A549 (cell line): Measurements from ENCODE around the gene CTSF. TPM values are rescaled to one million over a fixed set of nuclear protein-coding genes. Genes with fewer than 3 reads are reported as not detected.

ENCODE experiments used
- ATAC-seq, 2 experiments: fragments of 200-7000 bp in 1 of 2; fragments of >200 bp in 1 of 2; cut with Nextera tagmentation in 1 of 2; cut with Tn5 transposase in 1 of 2; 3 replicates each; pipeline versions ENCODE4 v1.8.0 to v1.9.1; 2018 to 2020; ENCODE audit warnings: mild to moderate bottlenecking in 1 of 2, moderate library complexity in 1 of 2
- CTCF ChIA-PET: fragments of 300-600 bp; sonication (Branson Sonifier 250); formaldehyde crosslinking; extraction: SDS; loops from one replicate; lab custom pipeline; 2021; ENCODE audit warnings: antibody characterized with exemption, inconsistent platforms; lab: Yijun Ruan, JAX
- POLR2A ChIA-PET: fragments of 350-600 bp; formaldehyde crosslinking; extraction: SDS; loops from one replicate; lab custom pipeline; 2021; ENCODE audit warnings: antibody characterized with exemption, inconsistent platforms; lab: Yijun Ruan, JAX
- DNase-seq, 2 experiments: peaks; one replicate each; pipeline versions ENCODE4 v3.0.0 to v3.0.0-alpha.2; 2011 to 2016; ENCODE audit warnings: low read depth in 1 of 2, low spot score in 1 of 2
- FAIRE-seq: peaks from 2 replicates; lab custom pipeline; 2011; peaks lifted over from hg19 to GRCh38; lab: Jason Lieb, UNC
- H3K27ac ChIP-seq, 2 experiments: fragments of >200 bp; sonication (Bioruptor Twin); formaldehyde crosslinking; 3 replicates each; pipeline ENCODE4 v1.5.1; 2016 to 2017
- H3K4me1 ChIP-seq: fragments of >200 bp; sonication (Bioruptor Twin); formaldehyde crosslinking; 3 replicates; pipeline ENCODE4 v1.6.1; 2016
- H3K4me2 ChIP-seq: fragments of >200 bp; sonication (Bioruptor Twin); formaldehyde crosslinking; 3 replicates; pipeline ENCODE4 v1.6.1; 2016
- H3K4me3 ChIP-seq: fragments of >200 bp; sonication (Bioruptor Twin); formaldehyde crosslinking; 3 replicates; pipeline ENCODE4 v1.5.1; 2016
- H3K9me3 ChIP-seq: fragments of >200 bp; sonication (Bioruptor Twin); formaldehyde crosslinking; 3 replicates; pipeline ENCODE4 v1.6.1; 2016
- CBX8 ChIP-seq: fragments of 200-600 bp; sonication (generic); IDR thresholded peaks from 2 replicates; pipeline ENCODE4 v1.6.1; 2016
- EHF ChIP-seq: fragments of 250-450 bp; sonication (Bioruptor Pico); IDR thresholded peaks from 2 replicates; pipeline ENCODE4 v1.5.0; 2020; ENCODE audit warnings: mild to moderate bottlenecking
- EHMT2 ChIP-seq: fragments of 200-600 bp; sonication (generic); IDR thresholded peaks from 2 replicates; pipeline ENCODE4 v1.6.1; 2016; ENCODE audit warnings: antibody characterized with exemption, low read depth, mild to moderate bottlenecking, moderate library complexity
- FOSB ChIP-seq: fragments of 250-450 bp; sonication (Bioruptor Pico); IDR thresholded peaks from 2 replicates; pipeline ENCODE4 v1.5.0; 2020; ENCODE audit warnings: mild to moderate bottlenecking, moderate library complexity
- FOXS1 ChIP-seq: fragments of 250-450 bp; sonication (Bioruptor Pico); IDR thresholded peaks from 2 replicates; pipeline ENCODE4 v1.5.0; 2020; ENCODE audit warnings: mild to moderate bottlenecking, moderate library complexity
- GATA3 ChIP-seq: IDR thresholded peaks from 2 replicates; pipeline ENCODE4 v1.6.1; 2012; ENCODE audit warnings: borderline replicate concordance
- HOXB13 ChIP-seq: fragments of 250-450 bp; sonication (Bioruptor Pico); IDR thresholded peaks from 2 replicates; pipeline ENCODE4 v1.5.0; 2020; ENCODE audit warnings: low read depth, mild to moderate bottlenecking, moderate library complexity
- HOXB5 ChIP-seq: fragments of 250-450 bp; sonication (Bioruptor Pico); IDR thresholded peaks from 2 replicates; pipeline ENCODE4 v1.5.0; 2020; ENCODE audit warnings: mild to moderate bottlenecking, moderate library complexity
- JUNB ChIP-seq: fragments of >200 bp; sonication (Bioruptor Twin); formaldehyde crosslinking; IDR thresholded peaks from 2 replicates; pipeline ENCODE4 v1.6.1; 2016
- KDM1A ChIP-seq: fragments of 200-600 bp; sonication (generic); IDR thresholded peaks from 2 replicates; pipeline ENCODE4 v1.6.1; 2016; ENCODE audit warnings: low read depth, mild to moderate bottlenecking
- KDM5A ChIP-seq: fragments of 200-600 bp; sonication (generic); IDR thresholded peaks from 2 replicates; pipeline ENCODE4 v1.6.1; 2016; ENCODE audit warnings: antibody characterized with exemption, mild to moderate bottlenecking
- MAX ChIP-seq: IDR thresholded peaks from 2 replicates; pipeline ENCODE4 v1.6.1; 2012
- NR3C1 ChIP-seq: fragments of >200 bp; sonication (Bioruptor Twin); formaldehyde crosslinking; IDR thresholded peaks from 3 replicates; pipeline ENCODE4 v1.6.1; 2017
- PHF8 ChIP-seq: fragments of 200-600 bp; sonication (generic); IDR thresholded peaks from 2 replicates; pipeline ENCODE4 v1.6.1; 2016; ENCODE audit warnings: low read depth, mild to moderate bottlenecking, antibody characterized with exemption, moderate library complexity, borderline replicate concordance
- POLR2A ChIP-seq: IDR thresholded peaks from 2 replicates; pipeline ENCODE4 v1.6.1; 2012; ENCODE audit warnings: mild to moderate bottlenecking, low read length
- RNF2 ChIP-seq: fragments of 200-600 bp; sonication (generic); IDR thresholded peaks from 2 replicates; pipeline ENCODE4 v1.6.1; 2016; ENCODE audit warnings: low read depth, mild to moderate bottlenecking, antibody characterized with exemption, moderate library complexity, borderline replicate concordance
- SMC3 ChIP-seq: fragments of >200 bp; sonication (Bioruptor Twin); formaldehyde crosslinking; IDR thresholded peaks from 3 replicates; pipeline ENCODE4 v1.6.1; 2018; ENCODE audit warnings: inconsistent platforms
- ZC3H11A ChIP-seq: fragments of 450-650 bp; IDR thresholded peaks from 2 replicates; pipeline ENCODE4 v1.6.1; 2014; ENCODE audit warnings: antibody characterized with exemption, mild to moderate bottlenecking
- ZFP36 ChIP-seq: fragments of 450-650 bp; IDR thresholded peaks from 2 replicates; pipeline ENCODE4 v1.6.1; 2014; ENCODE audit warnings: borderline replicate concordance; ENCODE audit not compliant: partially characterized antibody
- WGBS: methylation state at CpG from one replicate; pipeline ENCODE4 v1.1.6; 2017; ENCODE audit errors: missing lambda C conversion rate; 5-methylcytosine and 5-hydroxymethylcytosine counted together
- polyA plus RNA-seq, 4 experiments: library from polyadenylated mRNA; depleted of rRNA in 3 of 4; stranded (reverse); fragments of >200 nt; fragmentation: RNase III in 1 of 4; extraction: RNeasy Plus Mini Kit Qiagen cat#74134 plus additional on column Dnase treatment in 1 of 4; gene quantifications; 2 replicates in 3 of 4; 3 replicates in 1 of 4; pipeline ENCODE4 v1.2.3, GENCODE V29; 2011 to 2017
- TF ChIP-seq, protein P1 (sequence below): fragments of >200 bp; sonication (Bioruptor Twin); formaldehyde crosslinking; IDR thresholded peaks from 3 replicates; pipeline ENCODE4 v1.5.1; 2016
- TF ChIP-seq, protein P2 (sequence below): fragments of >200 bp; sonication (Bioruptor Twin); formaldehyde crosslinking; IDR thresholded peaks from 3 replicates; pipeline ENCODE4 v1.6.1; 2016
- TF ChIP-seq, protein P3 (sequence below): fragments of 200-600 bp; sonication (generic); IDR thresholded peaks from 2 replicates; pipeline ENCODE4 v1.6.1; 2016; ENCODE audit warnings: antibody characterized with exemption, mild to moderate bottlenecking, moderate library complexity
- TF ChIP-seq, protein P4 (sequence below): IDR thresholded peaks from 2 replicates; pipeline ENCODE4 v1.6.1; 2012; ENCODE audit warnings: low read depth, borderline replicate concordance
- TF ChIP-seq, protein P5 (sequence below): fragments of >200 bp; sonication (Bioruptor Twin); formaldehyde crosslinking; IDR thresholded peaks from 2 replicates; pipeline ENCODE4 v1.6.1; 2016

The CTSF gene
- polyA plus RNA-seq, 2 of the 4 experiments (the other 2 are of a cell fraction) = 19.2 to 29.8 TPM

- H3K4me3 ChIP-seq = no peak overlapping the region
- no peak overlapping the region for H3K27ac ChIP-seq
- DNase-seq (no peak), FAIRE-seq (no peak), ATAC-seq (no peak)
- CTCF ChIA-PET = interaction anchor here (1.1 to 1.5 kb wide), 4 partner anchors 14 to 155 kb away, joined by 3 to 6 read pairs (median 4); no protein-coding TSS in a partner anchor
- H3K4me2 ChIP-seq = no peak overlapping the region
- H3K4me1 ChIP-seq = peaks cover 5% of the 10 kb centered on the region; the same call in 1 of the 3 replicates
- POLR2A ChIA-PET = interaction anchor here (1.2 kb wide), 1 partner anchor 84 kb away, joined by 4 read pairs; the partner anchor contains the start of gene DPP3
- TF ChIP-seq, protein P1, sequence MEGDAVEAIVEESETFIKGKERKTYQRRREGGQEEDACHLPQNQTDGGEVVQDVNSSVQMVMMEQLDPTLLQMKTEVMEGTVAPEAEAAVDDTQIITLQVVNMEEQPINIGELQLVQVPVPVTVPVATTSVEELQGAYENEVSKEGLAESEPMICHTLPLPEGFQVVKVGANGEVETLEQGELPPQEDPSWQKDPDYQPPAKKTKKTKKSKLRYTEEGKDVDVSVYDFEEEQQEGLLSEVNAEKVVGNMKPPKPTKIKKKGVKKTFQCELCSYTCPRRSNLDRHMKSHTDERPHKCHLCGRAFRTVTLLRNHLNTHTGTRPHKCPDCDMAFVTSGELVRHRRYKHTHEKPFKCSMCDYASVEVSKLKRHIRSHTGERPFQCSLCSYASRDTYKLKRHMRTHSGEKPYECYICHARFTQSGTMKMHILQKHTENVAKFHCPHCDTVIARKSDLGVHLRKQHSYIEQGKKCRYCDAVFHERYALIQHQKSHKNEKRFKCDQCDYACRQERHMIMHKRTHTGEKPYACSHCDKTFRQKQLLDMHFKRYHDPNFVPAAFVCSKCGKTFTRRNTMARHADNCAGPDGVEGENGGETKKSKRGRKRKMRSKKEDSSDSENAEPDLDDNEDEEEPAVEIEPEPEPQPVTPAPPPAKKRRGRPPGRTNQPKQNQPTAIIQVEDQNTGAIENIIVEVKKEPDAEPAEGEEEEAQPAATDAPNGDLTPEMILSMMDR = no peak
- TF ChIP-seq SMC3 (no peak), HOXB5 (CRISPR knock-in tag) (no peak), ZC3H11A (no peak), JUNB (no peak), ZFP36 (no peak), MAX (no peak), EHF (CRISPR knock-in tag) (no peak), CBX8 (no peak)
- WGBS = 89% methylated on average over 8 of the region's 10 CpGs
- H3K9me3 ChIP-seq = no peaks in the 10 kb centered on the region
Observed at GRCh38 chr11:66563832-66564231, 4.6 kb downstream of the CTSF start.

- Histone ChIP-seq H3K4me1 (peaks cover 5% of the 10 kb centered on the region; the same call in 1 of the 3 replicates), H3K4me2 (no peak overlapping the region), H3K27ac (no peak overlapping the region), H3K4me3 (no peak overlapping the region), H3K9me3 (no peaks in the 10 kb centered on the region)
- FAIRE-seq = no peak
- TF ChIP-seq FOSB (no peak), POLR2A (no peak), KDM1A (no peak), GATA3 (no peak), SMC3 (no peak), RNF2 (no peak), HOXB13 (CRISPR knock-in tag) (no peak), PHF8 (no peak), NR3C1 (no peak), FOXS1 (CRISPR knock-in tag) (no peak), EHMT2 (no peak), EHF (CRISPR knock-in tag) (no peak), KDM5A (no peak)
- TF ChIP-seq, protein P2, sequence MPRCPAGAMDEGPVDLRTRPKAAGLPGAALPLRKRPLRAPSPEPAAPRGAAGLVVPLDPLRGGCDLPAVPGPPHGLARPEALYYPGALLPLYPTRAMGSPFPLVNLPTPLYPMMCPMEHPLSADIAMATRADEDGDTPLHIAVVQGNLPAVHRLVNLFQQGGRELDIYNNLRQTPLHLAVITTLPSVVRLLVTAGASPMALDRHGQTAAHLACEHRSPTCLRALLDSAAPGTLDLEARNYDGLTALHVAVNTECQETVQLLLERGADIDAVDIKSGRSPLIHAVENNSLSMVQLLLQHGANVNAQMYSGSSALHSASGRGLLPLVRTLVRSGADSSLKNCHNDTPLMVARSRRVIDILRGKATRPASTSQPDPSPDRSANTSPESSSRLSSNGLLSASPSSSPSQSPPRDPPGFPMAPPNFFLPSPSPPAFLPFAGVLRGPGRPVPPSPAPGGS = no peak
- TF ChIP-seq, protein P3, sequence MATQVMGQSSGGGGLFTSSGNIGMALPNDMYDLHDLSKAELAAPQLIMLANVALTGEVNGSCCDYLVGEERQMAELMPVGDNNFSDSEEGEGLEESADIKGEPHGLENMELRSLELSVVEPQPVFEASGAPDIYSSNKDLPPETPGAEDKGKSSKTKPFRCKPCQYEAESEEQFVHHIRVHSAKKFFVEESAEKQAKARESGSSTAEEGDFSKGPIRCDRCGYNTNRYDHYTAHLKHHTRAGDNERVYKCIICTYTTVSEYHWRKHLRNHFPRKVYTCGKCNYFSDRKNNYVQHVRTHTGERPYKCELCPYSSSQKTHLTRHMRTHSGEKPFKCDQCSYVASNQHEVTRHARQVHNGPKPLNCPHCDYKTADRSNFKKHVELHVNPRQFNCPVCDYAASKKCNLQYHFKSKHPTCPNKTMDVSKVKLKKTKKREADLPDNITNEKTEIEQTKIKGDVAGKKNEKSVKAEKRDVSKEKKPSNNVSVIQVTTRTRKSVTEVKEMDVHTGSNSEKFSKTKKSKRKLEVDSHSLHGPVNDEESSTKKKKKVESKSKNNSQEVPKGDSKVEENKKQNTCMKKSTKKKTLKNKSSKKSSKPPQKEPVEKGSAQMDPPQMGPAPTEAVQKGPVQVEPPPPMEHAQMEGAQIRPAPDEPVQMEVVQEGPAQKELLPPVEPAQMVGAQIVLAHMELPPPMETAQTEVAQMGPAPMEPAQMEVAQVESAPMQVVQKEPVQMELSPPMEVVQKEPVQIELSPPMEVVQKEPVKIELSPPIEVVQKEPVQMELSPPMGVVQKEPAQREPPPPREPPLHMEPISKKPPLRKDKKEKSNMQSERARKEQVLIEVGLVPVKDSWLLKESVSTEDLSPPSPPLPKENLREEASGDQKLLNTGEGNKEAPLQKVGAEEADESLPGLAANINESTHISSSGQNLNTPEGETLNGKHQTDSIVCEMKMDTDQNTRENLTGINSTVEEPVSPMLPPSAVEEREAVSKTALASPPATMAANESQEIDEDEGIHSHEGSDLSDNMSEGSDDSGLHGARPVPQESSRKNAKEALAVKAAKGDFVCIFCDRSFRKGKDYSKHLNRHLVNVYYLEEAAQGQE = no peak
- TF ChIP-seq, protein P4, sequence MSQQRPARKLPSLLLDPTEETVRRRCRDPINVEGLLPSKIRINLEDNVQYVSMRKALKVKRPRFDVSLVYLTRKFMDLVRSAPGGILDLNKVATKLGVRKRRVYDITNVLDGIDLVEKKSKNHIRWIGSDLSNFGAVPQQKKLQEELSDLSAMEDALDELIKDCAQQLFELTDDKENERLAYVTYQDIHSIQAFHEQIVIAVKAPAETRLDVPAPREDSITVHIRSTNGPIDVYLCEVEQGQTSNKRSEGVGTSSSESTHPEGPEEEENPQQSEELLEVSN = no peak
- TF ChIP-seq, protein P5, sequence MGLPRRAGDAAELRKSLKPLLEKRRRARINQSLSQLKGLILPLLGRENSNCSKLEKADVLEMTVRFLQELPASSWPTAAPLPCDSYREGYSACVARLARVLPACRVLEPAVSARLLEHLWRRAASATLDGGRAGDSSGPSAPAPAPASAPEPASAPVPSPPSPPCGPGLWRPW = no peak
- 81% methylated on average over 20 of the region's 20 CpGs for WGBS
- ATAC-seq = no peak
- ChIA-PET CTCF (interaction anchor here (1.0 to 2.0 kb wide), 7 partner anchors 13 to 132 kb away, joined by 3 to 6 read pairs (median 5); partner anchors contain the start of genes ACTN3 and ZDHHC24), POLR2A (interaction anchor here (1.2 kb wide), 1 partner anchor 83 kb away, joined by 4 read pairs; the partner anchor contains the start of gene DPP3)
- no peak for DNase-seq
Observed at GRCh38 chr11:66562907-66563583, 5.4 kb downstream of the CTSF start.
